Hepatocyte (in vitro differentiated cells): ENCODE measurements around the gene ARSD. TPM values are rescaled to one million over a fixed set of nuclear protein-coding genes. Genes with fewer than 3 reads are reported as not detected.
A peak's percentile ranks its signal among the peaks of the same experiment; 100 is the strongest.

ENCODE experiments used
- DNase-seq: peaks from one replicate; pipeline ENCODE4 v3.0.0-alpha.2; 2016; ENCODE audit warnings: low spot score
- H2AFZ ChIP-seq: fragments of 200-600 bp; sonication (generic); 2 replicates; pipeline ENCODE4 v1.6.0; 2016; ENCODE audit warnings: antibody characterized with exemption, mild to moderate bottlenecking
- H3K27ac ChIP-seq: fragments of 200-600 bp; sonication (generic); 2 replicates; pipeline ENCODE4 v1.5.1; 2016; ENCODE audit warnings: mild to moderate bottlenecking
- H3K27me3 ChIP-seq: fragments of 200-600 bp; sonication (generic); 2 replicates; pipeline ENCODE4 v1.6.1; 2016
- H3K36me3 ChIP-seq: fragments of 200-600 bp; sonication (generic); replicated peaks from 2 replicates; pipeline ENCODE4 v1.5.1; 2016; ENCODE audit warnings: low read depth; ENCODE audit not compliant: insufficient read depth
- H3K4me1 ChIP-seq: fragments of 200-600 bp; sonication (generic); 2 replicates; pipeline ENCODE4 v1.5.1; 2016; ENCODE audit warnings: mild to moderate bottlenecking, moderate library complexity; ENCODE audit not compliant: insufficient read depth
- H3K4me2 ChIP-seq: fragments of 200-600 bp; sonication (generic); 2 replicates; pipeline ENCODE4 v1.6.0; 2016
- H3K4me3 ChIP-seq: fragments of 200-600 bp; sonication (generic); 2 replicates; pipeline ENCODE4 v1.5.1; 2016; ENCODE audit warnings: mild to moderate bottlenecking
- H3K79me2 ChIP-seq: fragments of 200-600 bp; sonication (generic); 2 replicates; pipeline ENCODE4 v1.6.0; 2017; ENCODE audit warnings: mild to moderate bottlenecking
- H3K9me2 ChIP-seq: fragments of 200-600 bp; sonication (generic); replicated peaks from 2 replicates; pipeline ENCODE4 v1.6.0; 2017; ENCODE audit warnings: mild to moderate bottlenecking; ENCODE audit not compliant: insufficient read depth
- H3K9me3 ChIP-seq: fragments of 200-600 bp; sonication (generic); 2 replicates; pipeline ENCODE4 v1.5.1; 2016; ENCODE audit warnings: low read depth, mild to moderate bottlenecking
- H4K20me1 ChIP-seq: fragments of 200-600 bp; sonication (generic); 2 replicates; pipeline ENCODE4 v1.6.0; 2016; ENCODE audit warnings: mild to moderate bottlenecking; ENCODE audit not compliant: insufficient read depth, poor library complexity, severe bottlenecking
- CTCF ChIP-seq: fragments of 200-600 bp; sonication (generic); IDR thresholded peaks from 2 replicates; pipeline ENCODE4 v1.5.1; 2016; ENCODE audit warnings: antibody characterized with exemption, mild to moderate bottlenecking; ENCODE audit not compliant: poor library complexity
- EZH2 ChIP-seq: fragments of 200-600 bp; sonication (generic); IDR thresholded peaks from 2 replicates; pipeline ENCODE4 v1.6.1; 2016; ENCODE audit warnings: antibody characterized with exemption, mild to moderate bottlenecking, borderline replicate concordance
- EZH2phosphoT487 ChIP-seq: fragments of 200-600 bp; sonication (generic); IDR thresholded peaks from one replicate; pipeline ENCODE4 v1.6.1; 2018; ENCODE audit warnings: antibody characterized with exemption, mild to moderate bottlenecking, low read depth, moderate library complexity; ENCODE audit not compliant: unreplicated experiment, severe bottlenecking
- WGBS: methylation state at CpG from one replicate; pipeline ENCODE4 v1.1.6; 2016; ENCODE audit warnings: low lambda C conversion rate; ENCODE audit errors: missing lambda C conversion rate; 5-methylcytosine and 5-hydroxymethylcytosine counted together
- polyA plus RNA-seq: library from polyadenylated mRNA; unstranded; fragments of >200 nt; fragmentation: Nextera tagmentation; extraction: Ambion mirVana; gene quantifications from 2 replicates; pipeline ENCODE4 v1.2.1, GENCODE V29; 2016
- total RNA-seq: library from RNA; depleted of rRNA; stranded (reverse); fragments of >200 nt; gene quantifications from 2 replicates; pipeline ENCODE4 v1.2.3, GENCODE V29; 2014

Gene ARSD
- total and polyA plus RNA-seq, 2 experiments from 2014 or later: 25.0 to 32.9 TPM

DNA sequence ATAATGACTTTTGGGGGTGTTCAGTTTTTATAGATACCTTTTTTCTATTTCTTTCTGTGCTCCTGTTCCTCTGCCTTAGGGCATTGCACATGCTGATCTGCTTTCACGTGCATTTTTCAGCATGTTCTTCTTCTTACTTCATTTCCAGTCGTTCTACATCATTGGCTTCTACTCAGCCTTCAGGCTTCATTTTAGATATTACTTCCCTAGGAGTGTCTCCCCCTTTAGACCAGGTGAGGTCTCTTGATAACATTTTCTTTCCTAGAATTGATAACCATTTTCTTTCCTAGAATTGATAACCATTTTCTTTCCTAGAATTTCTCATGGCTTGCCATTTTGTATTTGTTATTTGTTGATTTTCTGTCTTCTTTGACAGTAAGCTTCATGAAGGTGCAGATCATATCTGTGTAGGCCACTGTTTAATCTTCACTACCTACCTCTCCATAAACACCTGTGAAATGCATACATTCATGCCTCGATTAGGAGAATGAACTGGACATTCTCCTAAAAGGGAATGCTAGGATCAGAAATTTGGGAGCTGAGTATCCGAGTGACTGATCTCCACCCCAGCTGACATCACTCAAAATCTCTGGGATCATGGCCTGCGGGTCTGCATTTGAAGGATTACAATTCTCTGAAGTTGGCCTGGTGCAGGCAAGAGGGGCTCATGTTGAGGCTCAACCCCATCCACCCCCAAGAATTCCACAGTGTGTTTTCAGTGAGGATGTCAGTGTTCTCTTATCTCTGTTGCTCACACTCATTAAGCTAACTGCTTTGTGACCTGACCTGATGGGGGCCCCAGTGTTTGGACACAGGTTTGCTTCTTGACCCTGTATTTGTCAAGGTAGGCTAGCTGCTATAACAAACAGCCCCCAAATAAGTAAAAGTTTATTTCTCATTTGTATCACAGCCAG lies 54.7 kb downstream of the ARSD start:
- 96% methylated on average over 5 of the region's 5 CpGs for WGBS
- no peak for TF ChIP-seq EZH2
- no peak for TF ChIP-seq EZH2phosphoT487
- TF ChIP-seq CTCF: no peak
- no peaks in the 10 kb centered on the region for H4K20me1 ChIP-seq

DNA sequence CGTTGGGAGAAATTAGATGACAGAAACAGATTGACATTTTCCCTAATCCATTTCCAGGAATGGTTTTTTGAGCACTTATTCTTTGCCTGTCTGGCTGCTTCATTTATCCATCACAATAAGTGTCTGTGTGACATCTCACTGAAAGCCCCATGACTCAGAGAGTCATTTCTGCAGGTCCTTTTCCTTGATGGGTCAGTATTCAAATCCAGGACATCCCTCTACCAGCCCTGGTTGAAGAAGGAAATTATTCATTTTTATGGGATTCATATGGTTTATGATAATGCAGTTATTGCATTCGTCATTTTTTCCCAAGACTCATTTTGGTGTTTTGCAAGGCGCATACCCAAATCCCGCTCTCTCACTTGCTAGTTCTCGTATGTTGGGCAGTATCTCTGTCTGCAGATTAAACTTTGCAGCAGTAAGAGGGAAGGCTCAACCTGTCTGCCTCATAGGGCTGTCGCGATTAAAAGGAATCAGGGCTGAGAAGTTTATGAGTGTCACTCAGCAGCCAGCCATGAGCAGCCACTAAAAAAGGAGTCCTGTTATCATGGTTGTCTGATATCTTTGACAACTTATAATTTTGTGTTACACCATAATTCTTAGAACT lies 56.4 kb downstream of the ARSD start:
- no peak for DNase-seq
- Histone ChIP-seq H3K4me3 (no peak overlapping the region), H3K9me3 (no peaks in the 10 kb centered on the region), H3K27me3 (no peaks in the 10 kb centered on the region), H3K36me3 (no peaks in the 10 kb centered on the region), H4K20me1 (no peaks in the 10 kb centered on the region), H3K4me2 (no peak overlapping the region), H3K9me2 (no peaks in the 10 kb centered on the region), H2AFZ (no peak overlapping the region), H3K27ac (peak overlapping the region; percentile 11), H3K79me2 (no peaks in the 10 kb centered on the region), H3K4me1 (no peaks in the 10 kb centered on the region)
- TF ChIP-seq EZH2phosphoT487: no peak
- TF ChIP-seq CTCF: no peak
- TF ChIP-seq EZH2: no peak
- 84% methylated on average over 7 of the region's 7 CpGs for WGBS

More for the DNA sequence above, 54.7 kb downstream of the ARSD start:
- Histone ChIP-seq H3K4me1 (no peaks in the 10 kb centered on the region), H3K4me2 (no peak overlapping the region), H3K27ac (no peak overlapping the region), H3K36me3 (no peaks in the 10 kb centered on the region), H2AFZ (no peak overlapping the region), H3K9me2 (no peaks in the 10 kb centered on the region), H3K27me3 (no peaks in the 10 kb centered on the region), H3K9me3 (no peaks in the 10 kb centered on the region), H3K4me3 (no peak overlapping the region), H3K79me2 (no peaks in the 10 kb centered on the region)
- no peak for DNase-seq

DNA sequence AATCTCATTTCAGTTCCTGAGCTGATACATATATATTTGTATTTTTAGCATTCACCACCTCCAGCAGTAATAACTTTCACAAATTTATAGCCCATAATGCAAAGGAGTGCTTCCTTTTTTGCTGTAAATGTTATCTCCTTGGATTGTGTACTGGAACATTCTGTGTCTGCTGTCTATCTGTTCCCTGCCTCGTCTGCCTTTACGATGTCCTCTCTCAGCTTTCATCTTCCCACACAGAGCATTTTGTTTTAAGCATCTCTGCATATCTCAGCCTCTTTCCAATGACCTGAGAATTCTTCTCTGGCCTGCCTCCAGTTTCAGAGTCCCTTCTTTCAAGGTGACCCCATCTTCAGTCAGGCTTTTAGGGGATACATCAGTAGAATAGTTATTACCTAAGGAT lies 57.3 kb downstream of the ARSD start:
- 43% methylated on average over 2 of the region's 2 CpGs for WGBS
- no peaks in the 10 kb centered on the region for H4K20me1 ChIP-seq
- no peaks in the 10 kb centered on the region for H3K4me1 ChIP-seq
- peak overlapping the region; percentile 2 for H3K4me2 ChIP-seq
- no peaks in the 10 kb centered on the region for H3K9me3 ChIP-seq
- DNase-seq: no peak
- peak overlapping the region; percentile 11 for H3K27ac ChIP-seq
- no peak overlapping the region for H2AFZ ChIP-seq
- H3K79me2 ChIP-seq: no peaks in the 10 kb centered on the region
- no peak overlapping the region for H3K4me3 ChIP-seq
- H3K27me3 ChIP-seq: no peaks in the 10 kb centered on the region
- no peaks in the 10 kb centered on the region for H3K9me2 ChIP-seq
- H3K36me3 ChIP-seq: no peaks in the 10 kb centered on the region
- no peak for TF ChIP-seq EZH2
- no peak for TF ChIP-seq EZH2phosphoT487
- TF ChIP-seq CTCF: no peak
